ENCODE data around the gene TMOD2.

The TMOD2 gene

GRCh38 chr15:51737522-51738305 is 13.7 kb upstream of the TMOD2 start, which contains the start of gene LYSMD2:
Gene LYSMD2 (minus strand): TSS chr15:51737655. CDS start chr15:51737622, 33 bp downstream.
- H3K27ac ChIP-seq (ENCODE audit: low read length) = no peak within 1 kb of the TSS
- H3K4me1 ChIP-seq (ENCODE audit: control insufficient read depth, low read depth, low read length) = peaks cover 6% of the 10 kb centered on the region
- peak within 1 kb of the TSS; percentile 11 for H3K9ac ChIP-seq (ENCODE audit: low read length)
- H3K4me3 ChIP-seq (ENCODE audit: low read length) = peak within 1 kb of the TSS; percentile 56
- H3K36me3 ChIP-seq (ENCODE audit: control insufficient read depth, low read depth, low read length) = no peaks in the 10 kb centered on the region
- H3K9me3 ChIP-seq (ENCODE audit: control insufficient read depth, low read depth, low read length) = no peaks in the 10 kb centered on the region
- H3K27me3 ChIP-seq (ENCODE audit: control insufficient read depth, insufficient read depth, low read length) = peaks cover 44% of the 10 kb centered on the region

GRCh38 chr15:51738553-51738952 is 12.8 kb upstream of the TMOD2 start:
- H3K27ac ChIP-seq (ENCODE audit: low read length) = no peak overlapping the region
- H3K4me3 ChIP-seq (ENCODE audit: low read length) = no peak overlapping the region
- H3K9me3 ChIP-seq (ENCODE audit: control insufficient read depth, low read depth, low read length) = no peaks in the 10 kb centered on the region
- no peaks in the 10 kb centered on the region for H3K36me3 ChIP-seq (ENCODE audit: control insufficient read depth, low read depth, low read length)
- H3K27me3 ChIP-seq (ENCODE audit: control insufficient read depth, insufficient read depth, low read length) = peaks cover 44% of the 10 kb centered on the region
- no peak overlapping the region for H3K9ac ChIP-seq (ENCODE audit: low read length)
- peaks cover 6% of the 10 kb centered on the region for H3K4me1 ChIP-seq (ENCODE audit: control insufficient read depth, low read depth, low read length)

- Histone ChIP-seq H3K9me3 (ENCODE audit: control insufficient read depth, low read depth, low read length) (no peaks in the 10 kb centered on the region), H3K27ac (ENCODE audit: low read length) (no peak overlapping the region), H3K9ac (ENCODE audit: low read length) (no peak overlapping the region), H3K4me1 (ENCODE audit: control insufficient read depth, low read depth, low read length) (peaks cover 6% of the 10 kb centered on the region), H3K27me3 (ENCODE audit: control insufficient read depth, insufficient read depth, low read length) (peaks cover 44% of the 10 kb centered on the region), H3K4me3 (ENCODE audit: low read length) (no peak overlapping the region), H3K36me3 (ENCODE audit: control insufficient read depth, low read depth, low read length) (no peaks in the 10 kb centered on the region)
Measured at GRCh38 chr15:51739061-51739712, 12.2 kb upstream of the TMOD2 start.

- H3K9ac ChIP-seq (ENCODE audit: low read length) = no peak overlapping the region
- H3K4me3 ChIP-seq (ENCODE audit: low read length) = no peak overlapping the region
- no peak overlapping the region for H3K27ac ChIP-seq (ENCODE audit: low read length)
- H3K36me3 ChIP-seq (ENCODE audit: control insufficient read depth, low read depth, low read length) = no peaks in the 10 kb centered on the region
- H3K9me3 ChIP-seq (ENCODE audit: control insufficient read depth, low read depth, low read length) = no peaks in the 10 kb centered on the region
- H3K27me3 ChIP-seq (ENCODE audit: control insufficient read depth, insufficient read depth, low read length) = peaks cover 55% of the 10 kb centered on the region
- peaks cover 6% of the 10 kb centered on the region for H3K4me1 ChIP-seq (ENCODE audit: control insufficient read depth, low read depth, low read length)
Measured at GRCh38 chr15:51749307-51749706, 2.1 kb upstream of the TMOD2 start.

- no peak overlapping the region for H3K27ac ChIP-seq (ENCODE audit: low read length)
- no peaks in the 10 kb centered on the region for H3K36me3 ChIP-seq (ENCODE audit: control insufficient read depth, low read depth, low read length)
- H3K9ac ChIP-seq (ENCODE audit: low read length) = no peak overlapping the region
- H3K4me1 ChIP-seq (ENCODE audit: control insufficient read depth, low read depth, low read length) = peaks cover 6% of the 10 kb centered on the region
- H3K27me3 ChIP-seq (ENCODE audit: control insufficient read depth, insufficient read depth, low read length) = peaks cover 56% of the 10 kb centered on the region
- H3K4me3 ChIP-seq (ENCODE audit: low read length) = no peak overlapping the region
- no peaks in the 10 kb centered on the region for H3K9me3 ChIP-seq (ENCODE audit: control insufficient read depth, low read depth, low read length)
Measured at GRCh38 chr15:51750186-51750585, 1.2 kb upstream of the TMOD2 start.

GRCh38 chr15:51751697-51752683 is 593 bp downstream of the TMOD2 start:
- Histone ChIP-seq H3K27ac (ENCODE audit: low read length) (no peak overlapping the region), H3K4me3 (ENCODE audit: low read length) (peak overlapping the region; percentile 74), H3K9me3 (ENCODE audit: control insufficient read depth, low read depth, low read length) (no peaks in the 10 kb centered on the region), H3K9ac (ENCODE audit: low read length) (no peak overlapping the region), H3K4me1 (ENCODE audit: control insufficient read depth, low read depth, low read length) (peaks cover 6% of the 10 kb centered on the region), H3K36me3 (ENCODE audit: control insufficient read depth, low read depth, low read length) (no peaks in the 10 kb centered on the region), H3K27me3 (ENCODE audit: control insufficient read depth, insufficient read depth, low read length) (peaks cover 56% of the 10 kb centered on the region)

- no peak overlapping the region for H3K27ac ChIP-seq (ENCODE audit: low read length)
- H3K4me1 ChIP-seq (ENCODE audit: control insufficient read depth, low read depth, low read length) = peaks cover 6% of the 10 kb centered on the region
- H3K36me3 ChIP-seq (ENCODE audit: control insufficient read depth, low read depth, low read length) = no peaks in the 10 kb centered on the region
- no peaks in the 10 kb centered on the region for H3K9me3 ChIP-seq (ENCODE audit: control insufficient read depth, low read depth, low read length)
- no peak overlapping the region for H3K9ac ChIP-seq (ENCODE audit: low read length)
- peaks cover 56% of the 10 kb centered on the region for H3K27me3 ChIP-seq (ENCODE audit: control insufficient read depth, insufficient read depth, low read length)
- H3K4me3 ChIP-seq (ENCODE audit: low read length) = peak overlapping the region; percentile 74
Measured at GRCh38 chr15:51752888-51753287, 1.5 kb downstream of the TMOD2 start.

GRCh38 chr15:51754267-51754666 is 2.9 kb downstream of the TMOD2 start:
- Histone ChIP-seq H3K27ac (ENCODE audit: low read length) (no peak overlapping the region), H3K4me3 (ENCODE audit: low read length) (no peak overlapping the region), H3K36me3 (ENCODE audit: control insufficient read depth, low read depth, low read length) (no peaks in the 10 kb centered on the region), H3K9ac (ENCODE audit: low read length) (no peak overlapping the region), H3K27me3 (ENCODE audit: control insufficient read depth, insufficient read depth, low read length) (peaks cover 44% of the 10 kb centered on the region), H3K4me1 (ENCODE audit: control insufficient read depth, low read depth, low read length) (peaks cover 6% of the 10 kb centered on the region), H3K9me3 (ENCODE audit: control insufficient read depth, low read depth, low read length) (no peaks in the 10 kb centered on the region)

- H3K4me1 ChIP-seq (ENCODE audit: control insufficient read depth, low read depth, low read length) = peaks cover 6% of the 10 kb centered on the region
- peaks cover 29% of the 10 kb centered on the region for H3K27me3 ChIP-seq (ENCODE audit: control insufficient read depth, insufficient read depth, low read length)
- H3K9ac ChIP-seq (ENCODE audit: low read length) = no peak overlapping the region
- no peaks in the 10 kb centered on the region for H3K9me3 ChIP-seq (ENCODE audit: control insufficient read depth, low read depth, low read length)
- H3K4me3 ChIP-seq (ENCODE audit: low read length) = no peak overlapping the region
- no peak overlapping the region for H3K27ac ChIP-seq (ENCODE audit: low read length)
- no peaks in the 10 kb centered on the region for H3K36me3 ChIP-seq (ENCODE audit: control insufficient read depth, low read depth, low read length)
Measured at GRCh38 chr15:51755790-51756189, 4.4 kb downstream of the TMOD2 start.

GRCh38 chr15:51756482-51756881 is 5.1 kb downstream of the TMOD2 start:
- Histone ChIP-seq H3K27me3 (ENCODE audit: control insufficient read depth, insufficient read depth, low read length) (peaks cover 24% of the 10 kb centered on the region), H3K9ac (ENCODE audit: low read length) (no peak overlapping the region), H3K4me3 (ENCODE audit: low read length) (no peak overlapping the region), H3K27ac (ENCODE audit: low read length) (no peak overlapping the region), H3K36me3 (ENCODE audit: control insufficient read depth, low read depth, low read length) (no peaks in the 10 kb centered on the region), H3K4me1 (ENCODE audit: control insufficient read depth, low read depth, low read length) (peaks cover 6% of the 10 kb centered on the region), H3K9me3 (ENCODE audit: control insufficient read depth, low read depth, low read length) (no peaks in the 10 kb centered on the region)

- Histone ChIP-seq H3K9me3 (ENCODE audit: control insufficient read depth, low read depth, low read length) (no peaks in the 10 kb centered on the region), H3K4me3 (ENCODE audit: low read length) (no peak overlapping the region), H3K4me1 (ENCODE audit: control insufficient read depth, low read depth, low read length) (peaks cover 3% of the 10 kb centered on the region), H3K27ac (ENCODE audit: low read length) (no peak overlapping the region), H3K27me3 (ENCODE audit: control insufficient read depth, insufficient read depth, low read length) (peaks cover 19% of the 10 kb centered on the region), H3K9ac (ENCODE audit: low read length) (no peak overlapping the region), H3K36me3 (ENCODE audit: control insufficient read depth, low read depth, low read length) (no peaks in the 10 kb centered on the region)
Measured at GRCh38 chr15:51757450-51757849, 6.1 kb downstream of the TMOD2 start.

Data from iPS-18a (cell line).